H9 (cell line): ENCODE measurements around the gene DSCAM. TPM values are rescaled to one million over a fixed set of nuclear protein-coding genes. Genes with fewer than 3 reads are reported as not detected.

Source experiments
- DNase-seq: peaks from one replicate; pipeline ENCODE4 v3.0.0-alpha.2; 2017
- H2AFZ ChIP-seq: one replicate; pipeline ENCODE4 v1.6.1; 2013; ENCODE audit warnings: mild to moderate bottlenecking, low read length, control low read depth, moderate library complexity
- H2AK5ac ChIP-seq: 2 replicates; pipeline ENCODE4 v1.6.1; 2013; ENCODE audit warnings: low read length, control low read depth, mixed read lengths; ENCODE audit not compliant: insufficient read length
- H2BK120ac ChIP-seq: one replicate; pipeline ENCODE4 v1.6.1; 2013; ENCODE audit warnings: low read depth, mild to moderate bottlenecking, low read length, control low read depth, inconsistent platforms; ENCODE audit not compliant: poor library complexity, severe bottlenecking
- H2BK12ac ChIP-seq: 2 replicates; pipeline ENCODE4 v1.6.1; 2013; ENCODE audit warnings: low read length, control low read depth, mixed read lengths, low read depth; ENCODE audit not compliant: insufficient read length
- H2BK15ac ChIP-seq: 2 replicates; pipeline ENCODE4 v1.6.1; 2013; ENCODE audit warnings: low read depth, low read length, control low read depth
- H2BK20ac ChIP-seq: one replicate; pipeline ENCODE4 v1.6.1; 2013; ENCODE audit warnings: low read depth, mild to moderate bottlenecking, low read length, control low read depth, inconsistent platforms; ENCODE audit not compliant: poor library complexity, severe bottlenecking
- H2BK5ac ChIP-seq: 2 replicates; pipeline ENCODE4 v1.6.1; 2013; ENCODE audit warnings: low read length, control low read depth, mixed read lengths; ENCODE audit not compliant: insufficient read length
- H3K14ac ChIP-seq: 2 replicates; pipeline ENCODE4 v1.6.1; 2013; ENCODE audit warnings: low read length, control low read depth; ENCODE audit not compliant: insufficient read depth
- H3K18ac ChIP-seq: 2 replicates; pipeline ENCODE4 v1.6.1; 2013; ENCODE audit warnings: low read depth, mild to moderate bottlenecking, mixed read lengths, low read length, control low read depth; ENCODE audit not compliant: insufficient read length
- H3K23ac ChIP-seq: 2 replicates; pipeline ENCODE4 v1.6.1; 2013; ENCODE audit warnings: low read length, control low read depth, mixed read lengths, low read depth; ENCODE audit not compliant: insufficient read length
- H3K23me2 ChIP-seq: 2 replicates; pipeline ENCODE4 v1.6.1; 2013; ENCODE audit warnings: low read depth, mild to moderate bottlenecking, mixed read lengths, low read length, control low read depth; ENCODE audit not compliant: insufficient read length, poor library complexity, severe bottlenecking
- H3K27ac ChIP-seq: 2 replicates; pipeline ENCODE4 v1.5.1; 2013; ENCODE audit warnings: low read length, control low read depth, mixed read lengths, low read depth; ENCODE audit not compliant: insufficient read length
- H3K27me3 ChIP-seq: 2 replicates; pipeline ENCODE4 v1.6.1; 2013; ENCODE audit warnings: low read length, control low read depth, inconsistent platforms; ENCODE audit not compliant: insufficient read depth
- H3K4ac ChIP-seq: 2 replicates; pipeline ENCODE4 v1.6.1; 2013; ENCODE audit warnings: low read depth, mild to moderate bottlenecking, control low read depth, inconsistent platforms, low read length, moderate library complexity
- H3K4me1 ChIP-seq: 2 replicates; pipeline ENCODE4 v1.6.1; 2013; ENCODE audit warnings: low read length, control low read depth, inconsistent platforms; ENCODE audit not compliant: insufficient read depth
- H3K4me2 ChIP-seq: 2 replicates; pipeline ENCODE4 v1.6.1; 2013; ENCODE audit warnings: low read length, control low read depth, mixed read lengths; ENCODE audit not compliant: insufficient read length, insufficient read depth
- H3K56ac ChIP-seq: 2 replicates; pipeline ENCODE4 v1.6.1; 2013; ENCODE audit warnings: low read depth, mild to moderate bottlenecking, mixed read lengths, low read length, control low read depth; ENCODE audit not compliant: insufficient read length
- H3K79me1 ChIP-seq: 2 replicates; pipeline ENCODE4 v1.6.1; 2013; ENCODE audit warnings: low read depth, mild to moderate bottlenecking, moderate library complexity, low read length, control low read depth, inconsistent platforms; ENCODE audit not compliant: insufficient read depth, poor library complexity, severe bottlenecking
- H3K79me2 ChIP-seq: 2 replicates; pipeline ENCODE4 v1.6.1; 2013; ENCODE audit warnings: low read length, control low read depth, inconsistent platforms; ENCODE audit not compliant: insufficient read depth
- H3K9ac ChIP-seq: 2 replicates; pipeline ENCODE4 v1.6.1; 2013; ENCODE audit warnings: low read length, control low read depth, mixed read lengths; ENCODE audit not compliant: insufficient read length; ENCODE audit errors: extremely low read depth
- H3K9me3 ChIP-seq: one replicate; pipeline ENCODE4 v1.6.1; 2013; ENCODE audit warnings: low read depth, low read length, inconsistent platforms; ENCODE audit not compliant: control insufficient read depth
- H3T11ph ChIP-seq: one replicate; pipeline ENCODE4 v1.6.1; 2013; ENCODE audit warnings: mild to moderate bottlenecking, low read length, control low read depth, inconsistent platforms
- H4K20me1 ChIP-seq: one replicate; pipeline ENCODE4 v1.6.1; 2013; ENCODE audit not compliant: control insufficient read depth, insufficient read length, insufficient read depth
- H4K5ac ChIP-seq: 2 replicates; pipeline ENCODE4 v1.6.1; 2013; ENCODE audit warnings: low read depth, mild to moderate bottlenecking, mixed read lengths, low read length, control low read depth; ENCODE audit not compliant: insufficient read length
- H4K8ac ChIP-seq: replicated peaks from 2 replicates; pipeline ENCODE4 v1.6.1; 2013; ENCODE audit warnings: low read length, control low read depth, mixed read lengths, low read depth; ENCODE audit not compliant: insufficient read length
- H4K91ac ChIP-seq: 2 replicates; pipeline ENCODE4 v1.6.1; 2013; ENCODE audit warnings: low read depth, mild to moderate bottlenecking, moderate library complexity, mixed read lengths, low read length, control low read depth; ENCODE audit not compliant: insufficient read length
- H3K27ac Mint-ChIP-seq, 3 experiments: 2 replicates in 2 of 3; 3 replicates in 1 of 3; pipeline ENCODE4 v1.8.0; 2020 to 2021; ENCODE audit warnings: mixed read lengths in 3 of 3, mild to moderate bottlenecking in 1 of 3, moderate library complexity in 1 of 3
- H3K27me3 Mint-ChIP-seq: 2 replicates; pipeline ENCODE4 v1.8.0; 2021; ENCODE audit warnings: low read depth, mild to moderate bottlenecking, moderate library complexity, mixed read lengths
- H3K36me3 Mint-ChIP-seq, 3 experiments: 2 replicates in 2 of 3; 3 replicates in 1 of 3; pipeline ENCODE4 v1.8.0; 2020 to 2021; ENCODE audit warnings: low read depth in 3 of 3, mixed read lengths in 3 of 3; ENCODE audit not compliant: insufficient read depth in 1 of 3
- H3K4me1 Mint-ChIP-seq, 2 experiments: 2 replicates each; pipeline ENCODE4 v1.8.0; 2020; ENCODE audit warnings: mixed read lengths in 2 of 2
- H3K4me3 Mint-ChIP-seq, 2 experiments: 2 replicates in 1 of 2; 3 replicates in 1 of 2; pipeline ENCODE4 v1.8.0; 2020 to 2021; ENCODE audit warnings: mild to moderate bottlenecking in 2 of 2, mixed read lengths in 2 of 2, moderate library complexity in 1 of 2
- H3K9me3 Mint-ChIP-seq, 2 experiments: 2 replicates in 1 of 2; 3 replicates in 1 of 2; pipeline ENCODE4 v1.8.0; 2020; ENCODE audit warnings: mild to moderate bottlenecking in 2 of 2, mixed read lengths in 2 of 2, moderate library complexity in 1 of 2
- WGBS: extraction: QIAGEN DNeasy Blood & Tissue Kit; methylation state at CpG from one replicate; pipeline ENCODE4 v1.1.7; 2013; ENCODE audit warnings: missing lambda C conversion rate, low lambda C conversion rate, mixed read lengths; ENCODE audit not compliant: insufficient read length; ENCODE audit errors: extremely low coverage; 5-methylcytosine and 5-hydroxymethylcytosine counted together
- total RNA-seq: library from RNA; stranded (reverse); gene quantifications from 2 replicates; pipeline ENCODE4 v1.2.1, GENCODE V29; 2021
- TF ChIP-seq, protein P1 (sequence below): fragments of 200-600 bp; sonication (generic); conservative IDR thresholded peaks from 3 replicates; pipeline ENCODE4 v1.8.0; 2021; ENCODE audit warnings: antibody characterized with exemption, mild to moderate bottlenecking

DSCAM gene
- total RNA-seq, 1 experiment from 2014 or later, result 0.17 TPM

DNA sequence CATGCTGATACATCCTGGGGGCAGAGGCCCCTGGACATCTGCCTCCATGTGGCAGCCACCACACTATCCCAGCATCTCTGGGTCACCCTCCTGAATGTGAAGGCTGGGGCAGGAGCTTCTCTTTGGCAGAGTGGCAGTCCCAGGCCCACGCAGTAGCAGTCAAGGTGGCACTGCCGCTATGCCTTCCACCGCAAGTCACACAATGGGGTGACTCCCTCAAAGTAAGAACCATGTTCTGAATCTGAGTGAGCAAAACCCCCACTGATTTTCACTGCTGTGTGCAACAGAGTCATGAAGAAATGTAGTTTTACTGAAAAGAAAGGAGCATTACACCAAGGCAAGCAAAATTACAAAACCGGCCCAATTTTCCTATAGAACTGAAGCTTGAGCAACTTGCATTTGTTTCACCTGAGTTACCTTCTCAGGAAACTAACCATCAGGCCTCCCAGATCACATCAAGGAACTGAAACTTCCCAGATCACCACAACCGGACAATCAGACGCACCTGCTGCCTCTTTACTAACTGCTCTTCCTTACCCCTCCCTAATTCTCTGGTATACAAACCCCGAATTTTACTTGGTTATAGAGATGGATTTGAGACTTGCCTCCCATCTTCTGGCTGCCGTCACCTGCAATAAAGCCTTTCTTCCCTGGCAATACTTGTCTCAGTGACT is 877.1 kb downstream of the DSCAM start:
- Histone ChIP-seq H4K8ac (no peak overlapping the region), H3K4me1 (no peaks in the 10 kb centered on the region), H2BK5ac (no peak overlapping the region), H3K27me3 (no peaks in the 10 kb centered on the region), H3K23ac (no peak overlapping the region), H3K56ac (no peak overlapping the region), H4K5ac (no peak overlapping the region), H2BK12ac (no peak overlapping the region), H2AFZ (no peak overlapping the region), H3K27ac (no peak overlapping the region), H3K9ac (no peak overlapping the region), H2AK5ac (no peak overlapping the region), H3K4ac (no peak overlapping the region), H3K23me2 (no peaks in the 10 kb centered on the region), H2BK120ac (no peak overlapping the region), H3K79me2 (no peaks in the 10 kb centered on the region), H2BK20ac (no peak overlapping the region), H3K9me3 (no peaks in the 10 kb centered on the region), H3K79me1 (no peaks in the 10 kb centered on the region), H2BK15ac (no peak overlapping the region), H3K14ac (no peak overlapping the region), H4K20me1 (no peaks in the 10 kb centered on the region), H3T11ph (no peak overlapping the region), H4K91ac (no peak overlapping the region), H3K4me2 (no peak overlapping the region), H3K18ac (no peak overlapping the region)
- WGBS, result no CpG with 5 or more reads among the region's 8 CpGs
- Mint-ChIP-seq H3K9me3 (peaks cover 11 to 19% of the 10 kb centered on the region in 2 experiments; a peak in 4 of 5 replicates), H3K27me3 (no peaks in the 10 kb centered on the region; the same call in 1 of the 2 replicates), H3K4me1 (no peaks in the 10 kb centered on the region), H3K36me3 (peaks cover 3 to 6% (median 4%) of the 10 kb centered on the region in 3 experiments; a peak in 4 of 7 replicates), H3K27ac (no peak overlapping the region), H3K4me3 (no peak overlapping the region)
- TF ChIP-seq, protein P1, sequence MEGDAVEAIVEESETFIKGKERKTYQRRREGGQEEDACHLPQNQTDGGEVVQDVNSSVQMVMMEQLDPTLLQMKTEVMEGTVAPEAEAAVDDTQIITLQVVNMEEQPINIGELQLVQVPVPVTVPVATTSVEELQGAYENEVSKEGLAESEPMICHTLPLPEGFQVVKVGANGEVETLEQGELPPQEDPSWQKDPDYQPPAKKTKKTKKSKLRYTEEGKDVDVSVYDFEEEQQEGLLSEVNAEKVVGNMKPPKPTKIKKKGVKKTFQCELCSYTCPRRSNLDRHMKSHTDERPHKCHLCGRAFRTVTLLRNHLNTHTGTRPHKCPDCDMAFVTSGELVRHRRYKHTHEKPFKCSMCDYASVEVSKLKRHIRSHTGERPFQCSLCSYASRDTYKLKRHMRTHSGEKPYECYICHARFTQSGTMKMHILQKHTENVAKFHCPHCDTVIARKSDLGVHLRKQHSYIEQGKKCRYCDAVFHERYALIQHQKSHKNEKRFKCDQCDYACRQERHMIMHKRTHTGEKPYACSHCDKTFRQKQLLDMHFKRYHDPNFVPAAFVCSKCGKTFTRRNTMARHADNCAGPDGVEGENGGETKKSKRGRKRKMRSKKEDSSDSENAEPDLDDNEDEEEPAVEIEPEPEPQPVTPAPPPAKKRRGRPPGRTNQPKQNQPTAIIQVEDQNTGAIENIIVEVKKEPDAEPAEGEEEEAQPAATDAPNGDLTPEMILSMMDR, result no peak
- no peak for DNase-seq
